Suprapubic skin (tissue), 4 donors: ENCODE results near the gene NLRP1. TPM values are rescaled to one million over a fixed set of nuclear protein-coding genes. Genes with fewer than 3 reads are reported as not detected.

Experiments used
- DNase-seq, 2 donors: peaks; one replicate each; pipeline ENCODE4 v3.0.0-alpha.2; 2019; ENCODE audit warnings: low spot score in 2 of 2
- H3K27ac ChIP-seq: fragments of 200-600 bp; sonication (generic); one replicate; pipeline ENCODE4 v1.5.1; 2019
- H3K27me3 ChIP-seq: fragments of 200-600 bp; sonication (generic); one replicate; pipeline ENCODE4 v1.5.1; 2019
- H3K36me3 ChIP-seq: fragments of 200-600 bp; sonication (generic); one replicate; pipeline ENCODE4 v1.5.1; 2019
- H3K4me1 ChIP-seq: fragments of 200-600 bp; sonication (generic); one replicate; pipeline ENCODE4 v1.5.1; 2019
- H3K4me3 ChIP-seq: fragments of 200-600 bp; sonication (generic); one replicate; pipeline ENCODE4 v1.5.1; 2019; ENCODE audit warnings: mild to moderate bottlenecking
- H3K9me3 ChIP-seq: fragments of 200-600 bp; sonication (generic); one replicate; pipeline ENCODE4 v1.5.1; 2019
- CTCF ChIP-seq, 2 donors: fragments of 200-600 bp in 1 of 2; fragments of 450-650 bp in 1 of 2; sonication (generic) in 1 of 2; IDR thresholded peaks; one replicate each; pipeline ENCODE4 v1.5.1; 2016 to 2019; ENCODE audit warnings: antibody characterized with exemption in 2 of 2, mild to moderate bottlenecking in 1 of 2, moderate library complexity in 1 of 2
- EP300 ChIP-seq: sonication (generic); formaldehyde crosslinking; IDR thresholded peaks from one replicate; pipeline ENCODE4 v1.6.1; 2017; ENCODE audit warnings: antibody characterized with exemption
- POLR2A ChIP-seq, 2 donors: fragments of 450-650 bp; IDR thresholded peaks; one replicate each; pipeline ENCODE4 v1.6.1; 2017; ENCODE audit warnings: antibody characterized with exemption in 2 of 2, mild to moderate bottlenecking in 2 of 2, moderate library complexity in 2 of 2
- POLR2AphosphoS5 ChIP-seq, 3 donors: sonication (generic); formaldehyde crosslinking; IDR thresholded peaks; one replicate each; pipeline ENCODE4 v1.6.1; 2017; ENCODE audit warnings: antibody characterized with exemption in 3 of 3
- WGBS: methylation state at CpG from one replicate; pipeline ENCODE4 v1.1.5; 2018; 5-methylcytosine and 5-hydroxymethylcytosine counted together
- total RNA-seq, 4 donors: library from RNA; depleted of rRNA; stranded (reverse); fragments of >200 nt; gene quantifications; one replicate each; pipeline ENCODE4 v1.1.0, GENCODE V29; 2016

NLRP1 gene
- total RNA-seq, 4 donors from 2014 or later: 66.9 to 279 (median 95.8) TPM

- Histone ChIP-seq H3K4me3 (no peak overlapping the region), H3K27ac (no peak overlapping the region), H3K9me3 (no peaks in the 10 kb centered on the region), H3K36me3 (peaks cover 91% of the 10 kb centered on the region), H3K27me3 (no peaks in the 10 kb centered on the region), H3K4me1 (no peaks in the 10 kb centered on the region)
- 100% methylated on average over 2 of the region's 2 CpGs for WGBS
- TF ChIP-seq EP300 (no peak), POLR2A (IDR thresholded peaks at IDR 0.05) (no peak), POLR2AphosphoS5 (IDR thresholded peaks at IDR 0.05) (no peak), CTCF (IDR thresholded peaks at IDR 0.05) (no peak)
- DNase-seq: peak in 1 of 2 donors; percentile 34
These were observed 48.9 kb downstream of the NLRP1 start for GRCh38 chr17:5535436-5535835.

- no peak overlapping the region for H3K4me3 ChIP-seq
- H3K27ac ChIP-seq: no peak overlapping the region
- no peaks in the 10 kb centered on the region for H3K4me1 ChIP-seq
- no peaks in the 10 kb centered on the region for H3K27me3 ChIP-seq
- peak in 1 of 2 donors; percentile 67 for DNase-seq
- no peaks in the 10 kb centered on the region for H3K9me3 ChIP-seq
- 87% methylated on average over 18 of the region's 18 CpGs for WGBS
- peaks cover 85% of the 10 kb centered on the region for H3K36me3 ChIP-seq
- TF ChIP-seq EP300 (no peak), CTCF (IDR thresholded peaks at IDR 0.05) (no peak), POLR2A (IDR thresholded peaks at IDR 0.05) (no peak), POLR2AphosphoS5 (IDR thresholded peaks at IDR 0.05) (no peak)
These were observed 50.6 kb downstream of the NLRP1 start for GRCh38 chr17:5533486-5534315.

DNA sequence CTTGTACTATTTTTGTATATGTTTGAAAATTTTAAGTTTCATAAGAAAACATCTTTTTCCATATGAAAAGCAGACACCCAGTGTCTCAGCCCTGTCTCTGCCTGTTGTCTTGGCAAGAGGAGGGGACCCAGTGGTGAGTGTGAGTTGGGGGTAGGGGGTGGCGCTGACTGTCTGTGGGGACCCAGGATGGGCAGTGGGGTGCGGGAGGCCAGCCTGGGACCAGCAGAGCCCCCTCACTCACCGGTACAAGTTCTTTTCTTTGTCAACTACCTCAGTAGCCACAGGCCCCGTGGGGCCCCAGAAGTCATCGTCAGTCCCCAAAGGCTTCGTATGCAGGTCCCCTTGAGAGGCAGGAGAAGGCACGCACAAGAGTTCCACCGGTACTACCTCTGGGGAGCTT, 51.7 kb downstream of the NLRP1 start:
- TF ChIP-seq POLR2A (IDR thresholded peaks at IDR 0.05) (no peak), EP300 (no peak), POLR2AphosphoS5 (IDR thresholded peaks at IDR 0.05) (no peak), CTCF (IDR thresholded peaks at IDR 0.05) (no peak)
- Histone ChIP-seq H3K27me3 (no peaks in the 10 kb centered on the region), H3K4me3 (no peak overlapping the region), H3K9me3 (no peaks in the 10 kb centered on the region), H3K4me1 (no peaks in the 10 kb centered on the region), H3K36me3 (peaks cover 82% of the 10 kb centered on the region), H3K27ac (no peak overlapping the region)
- DNase-seq: peak in 1 of 2 donors; percentile 48
- 92% methylated on average over 8 of the region's 8 CpGs for WGBS

GRCh38 chr17:5531085-5531418, 53.3 kb downstream of the NLRP1 start:
- TF ChIP-seq POLR2AphosphoS5 (IDR thresholded peaks at IDR 0.05) (no peak), CTCF (IDR thresholded peaks at IDR 0.05) (no peak), EP300 (no peak), POLR2A (IDR thresholded peaks at IDR 0.05) (no peak)
- Histone ChIP-seq H3K27me3 (no peaks in the 10 kb centered on the region), H3K4me3 (no peak overlapping the region), H3K9me3 (no peaks in the 10 kb centered on the region), H3K27ac (no peak overlapping the region), H3K4me1 (no peaks in the 10 kb centered on the region), H3K36me3 (peaks cover 84% of the 10 kb centered on the region)
- DNase-seq: peak in 1 of 2 donors; percentile 28
- WGBS: 96% methylated on average over 4 of the region's 4 CpGs

- no peak overlapping the region for H3K27ac ChIP-seq
- TF ChIP-seq EP300 (no peak), POLR2A (IDR thresholded peaks at IDR 0.05) (no peak), POLR2AphosphoS5 (IDR thresholded peaks at IDR 0.05) (no peak), CTCF (IDR thresholded peaks at IDR 0.05) (no peak)
- WGBS: 93% methylated on average over 12 of the region's 12 CpGs
- peaks cover 85% of the 10 kb centered on the region for H3K36me3 ChIP-seq
- H3K4me3 ChIP-seq: no peak overlapping the region
- DNase-seq: peak in 1 of 2 donors; percentile 34
- H3K27me3 ChIP-seq: no peaks in the 10 kb centered on the region
- no peaks in the 10 kb centered on the region for H3K9me3 ChIP-seq
- H3K4me1 ChIP-seq: no peaks in the 10 kb centered on the region
These were observed 53.8 kb downstream of the NLRP1 start for GRCh38 chr17:5530265-5531084.
